Pancreas (tissue), 10 donors: ENCODE measurements around the gene ST6GALNAC3. TPM values are rescaled to one million over a fixed set of nuclear protein-coding genes. Genes with fewer than 3 reads are reported as not detected.

Experiments
- ATAC-seq, 4 donors: fragments of 200-7000 bp; cut with Tn5 transposase; one replicate each; pipeline versions ENCODE4 v1.8.0 to v1.9.1; 2020; ENCODE audit warnings: mild to moderate bottlenecking in 4 of 4, moderate library complexity in 4 of 4
- DNase-seq, 6 donors: peaks; one replicate each; pipeline ENCODE4 v3.0.0-alpha.2; 2020
- FAIRE-seq: peaks from 2 replicates; lab custom pipeline; 2012; peaks lifted over from hg19 to GRCh38; lab: Jason Lieb, UNC
- H3K27ac ChIP-seq, 4 donors: fragments of 200-600 bp; sonication (generic); 1 replicate in 3 of 4; 2 replicates in 1 of 4; pipeline versions ENCODE4 v1.5.0 to v1.8.0; 2020
- H3K27me3 ChIP-seq, 4 donors: fragments of 200-600 bp; one replicate each; pipeline ENCODE4 v1.8.0; 2021
- H3K36me3 ChIP-seq, 3 donors: fragments of 200-600 bp; sonication (generic) in 1 of 3; one replicate each; pipeline versions ENCODE4 v1.5.0 to v1.8.0; 2020 to 2021
- H3K4me1 ChIP-seq, 3 donors: fragments of 200-600 bp; one replicate each; pipeline ENCODE4 v1.8.0; 2021
- H3K4me3 ChIP-seq, 4 donors: fragments of 200-600 bp; sonication (generic) in 2 of 4; one replicate each; pipeline versions ENCODE4 v1.5.0 to v1.8.0; 2020 to 2021
- H3K9me3 ChIP-seq, 4 donors: fragments of 200-600 bp; one replicate each; pipeline ENCODE4 v1.8.0; 2021
- CTCF ChIP-seq, 4 donors: fragments of 200-600 bp; sonication (generic) in 3 of 4; IDR thresholded peaks; one replicate each; pipeline versions ENCODE4 v1.5.0 to v1.8.0; 2021; ENCODE audit warnings: antibody characterized with exemption in 4 of 4
- WGBS, 2 donors: extraction: QIAGEN DNeasy Blood & Tissue Kit; methylation state at CpG; one replicate each; pipeline ENCODE4 v1.1.7; 2013; 5-methylcytosine and 5-hydroxymethylcytosine counted together
- intact Hi-C, 3 donors: fragments of 100-400 bp; cut with DNase I; formaldehyde crosslinking; loops; one replicate each; pipeline versions ENCODE4 v1.11.1 to v1.14.2; 2022
- polyA plus RNA-seq, 2 donors: library from polyadenylated mRNA; stranded (reverse); fragments of 200-250 nt; gene quantifications; one replicate each; pipeline ENCODE4 v1.2.3, GENCODE V29; 2013
- total RNA-seq, 6 donors: library from RNA; stranded (reverse); fragmentation: NEBNext Ultra II Directional in 4 of 6; extraction: Animal tissue kit (Norgen Biotek cat#: 25700) in 4 of 6; gene quantifications; one replicate each; pipeline versions ENCODE4 v1.2.1 to v1.2.4, GENCODE V29; 2021 to 2023
- donor health status: healthy with polysubstance abuse.
- donor health status: DM: no; HTN: no; CAD: no; lungs with moderate emphysema.
- donor health status: DM: no; HTN: no; CAD: no.
- donor health status: control.
- donor health status: control.
- donor health status: Bipolar disorder and iron deficiency.
- donor health status: DM: yes; HTN: yes; CAD: no.
- donor health status: DM: no; HTN: no; CAD: no.
- donor health status: DM: no; HTN: no; CAD: no.
- donor health status: DM: yes; HTN: yes; CAD: no.

The ST6GALNAC3 gene
- total and polyA plus RNA-seq, 8 donors: 0.35 to 2.0 (median 0.80) TPM

GRCh38 chr1:76133977-76134376 lies 59.4 kb downstream of the ST6GALNAC3 start:
- H3K27ac ChIP-seq: no peak overlapping the region
- no peak for DNase-seq
- no peaks in the 10 kb centered on the region for H3K9me3 ChIP-seq
- FAIRE-seq: no peak
- 88 to 89% methylated on average over 2 of the region's 2 CpGs for WGBS, 2 donors
- no peak for ATAC-seq
- no peaks in the 10 kb centered on the region for H3K36me3 ChIP-seq
- H3K27me3 ChIP-seq: no peaks in the 10 kb centered on the region
- no peaks in the 10 kb centered on the region for H3K4me1 ChIP-seq
- H3K4me3 ChIP-seq: no peak overlapping the region
- intact Hi-C loops: no loop called here
- no peak for TF ChIP-seq CTCF (IDR thresholded peaks at IDR 0.05)

GRCh38 chr1:76135835-76136234 lies 61.3 kb downstream of the ST6GALNAC3 start:
- no peak for FAIRE-seq
- WGBS, 2 donors: 49 to 56% methylated on average over 3 of the region's 3 CpGs
- Histone ChIP-seq H3K27ac (no peak overlapping the region), H3K36me3 (no peaks in the 10 kb centered on the region), H3K9me3 (no peaks in the 10 kb centered on the region), H3K27me3 (no peaks in the 10 kb centered on the region), H3K4me3 (no peak overlapping the region), H3K4me1 (no peaks in the 10 kb centered on the region)
- no peak for DNase-seq
- intact Hi-C loops: no loop called here
- ATAC-seq: no peak
- no peak for TF ChIP-seq CTCF (IDR thresholded peaks at IDR 0.05)

- no peak for DNase-seq
- TF ChIP-seq CTCF (IDR thresholded peaks at IDR 0.05): no peak
- ATAC-seq: no peak
- no peak overlapping the region for H3K27ac ChIP-seq
- H3K9me3 ChIP-seq: no peaks in the 10 kb centered on the region
- intact Hi-C loops: no loop called here
- no peak for FAIRE-seq
- no peaks in the 10 kb centered on the region for H3K4me1 ChIP-seq
- no peak overlapping the region for H3K4me3 ChIP-seq
- no peaks in the 10 kb centered on the region for H3K36me3 ChIP-seq
- 61 to 75% methylated on average over 3 of the region's 3 CpGs for WGBS, 2 donors
- no peaks in the 10 kb centered on the region for H3K27me3 ChIP-seq
These were observed 62.3 kb downstream of the ST6GALNAC3 start for GRCh38 chr1:76136894-76137293.

GRCh38 chr1:76137746-76138145 lies 63.2 kb downstream of the ST6GALNAC3 start:
- Histone ChIP-seq H3K27me3 (no peaks in the 10 kb centered on the region), H3K27ac (no peak overlapping the region), H3K36me3 (no peaks in the 10 kb centered on the region), H3K4me1 (no peaks in the 10 kb centered on the region), H3K9me3 (no peaks in the 10 kb centered on the region), H3K4me3 (no peak overlapping the region)
- ATAC-seq: no peak
- TF ChIP-seq CTCF (IDR thresholded peaks at IDR 0.05): no peak
- FAIRE-seq: no peak
- DNase-seq: no peak
- 67 to 84% methylated on average over 3 of the region's 3 CpGs for WGBS, 2 donors
- intact Hi-C loops: no loop called here

GRCh38 chr1:76138217-76138616 lies 63.7 kb downstream of the ST6GALNAC3 start:
- no peak for FAIRE-seq
- DNase-seq: no peak
- no peaks in the 10 kb centered on the region for H3K4me1 ChIP-seq
- ATAC-seq: no peak
- H3K9me3 ChIP-seq: no peaks in the 10 kb centered on the region
- WGBS, 2 donors: 68 to 95% methylated on average over 1 of the region's 1 CpG
- no peak overlapping the region for H3K4me3 ChIP-seq
- no peaks in the 10 kb centered on the region for H3K36me3 ChIP-seq
- H3K27ac ChIP-seq: no peak overlapping the region
- TF ChIP-seq CTCF (IDR thresholded peaks at IDR 0.05): no peak
- no peaks in the 10 kb centered on the region for H3K27me3 ChIP-seq
- intact Hi-C loops: no loop called here
